ENCODE measurements around the gene PIK3R6. TPM values are rescaled to one million over a fixed set of nuclear protein-coding genes. Genes with fewer than 3 reads are reported as not detected.

Gene PIK3R6
- total and polyA plus RNA-seq, 3 donors from 2014 or later, result 1.3 to 2.6 (median 2.5) TPM

GRCh38 chr17:8846768-8847211 lies 20.7 kb downstream of the PIK3R6 start:
- DNase-seq, result peak; percentile 44
- Histone ChIP-seq H3K27me3 (no peaks in the 10 kb centered on the region), H3K27ac (no peak overlapping the region), H3K4me3 (no peak overlapping the region), H3K4me1 (no peaks in the 10 kb centered on the region), H3K9me3 (no peaks in the 10 kb centered on the region), H3K36me3 (ENCODE audit: low read depth, missing control alignments) (no peaks in the 10 kb centered on the region)
- intact Hi-C loops (cut with DNase I; ENCODE audit: low total_unique reads), result no loop called here
- no peak for TF ChIP-seq CTCF (IDR thresholded peaks at IDR 0.05)
- no peak for TF ChIP-seq POLR2A (IDR thresholded peaks at IDR 0.05)

DNA sequence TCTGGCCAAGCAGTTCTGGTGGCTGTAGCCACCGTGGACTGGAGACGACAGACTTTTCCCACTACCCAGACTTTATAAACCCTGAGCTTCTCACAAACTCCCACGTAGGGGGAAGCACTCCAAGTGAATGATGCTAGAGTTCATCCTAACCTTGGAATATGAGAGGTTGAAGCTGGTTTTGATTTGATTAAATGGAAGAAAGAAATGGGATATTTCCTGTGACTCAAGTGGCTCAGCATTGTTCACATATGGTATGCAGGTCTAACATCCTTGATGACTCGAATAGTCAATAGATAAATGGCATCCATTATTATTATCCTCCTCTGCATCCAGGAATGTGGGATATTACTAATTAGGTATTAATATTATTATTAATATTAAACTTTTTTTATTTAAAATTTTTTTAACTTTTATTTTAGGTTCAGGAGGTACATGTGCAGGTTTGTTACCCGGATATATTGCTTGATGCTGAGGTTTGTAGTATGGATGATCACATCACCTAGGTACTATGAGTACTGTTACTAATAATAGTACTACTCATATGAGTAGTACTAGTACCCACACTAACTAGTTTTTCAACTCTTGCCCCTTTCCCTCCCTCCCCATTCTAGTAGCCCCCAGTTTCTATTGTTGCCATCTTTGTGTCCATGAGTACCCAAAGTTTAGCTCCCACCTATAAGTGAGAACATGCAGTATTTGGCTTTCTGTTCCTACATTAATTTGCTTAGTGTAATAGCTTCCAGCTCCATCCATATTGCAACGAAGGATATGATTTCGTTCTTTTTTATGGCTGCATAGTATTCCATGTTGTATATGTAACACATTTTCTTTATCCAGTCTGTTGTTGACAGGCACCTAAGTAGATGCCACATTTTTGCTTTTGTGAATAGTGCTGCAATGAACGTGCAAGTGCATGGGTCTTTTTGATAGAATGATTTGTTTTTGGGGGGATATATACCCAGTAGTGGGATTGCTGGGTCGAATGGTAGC lies 22.9 kb downstream of the PIK3R6 start:
- intact Hi-C loops (cut with DNase I; ENCODE audit: low total_unique reads), result no loop called here
- Histone ChIP-seq H3K4me3 (no peak overlapping the region), H3K27ac (no peak overlapping the region), H3K9me3 (no peaks in the 10 kb centered on the region), H3K36me3 (ENCODE audit: low read depth, missing control alignments) (no peaks in the 10 kb centered on the region), H3K4me1 (no peaks in the 10 kb centered on the region), H3K27me3 (no peaks in the 10 kb centered on the region)
- no peak for DNase-seq
- TF ChIP-seq CTCF (IDR thresholded peaks at IDR 0.05), result no peak
- no peak for TF ChIP-seq POLR2A (IDR thresholded peaks at IDR 0.05)
- WGBS, 2 donors, result 79 to 85% methylated on average over 9 of the region's 9 CpGs

GRCh38 chr17:8843344-8843743 lies 24.1 kb downstream of the PIK3R6 start:
- 58 to 61% methylated on average over 2 of the region's 2 CpGs for WGBS, 2 donors
- H3K9me3 ChIP-seq, result no peaks in the 10 kb centered on the region
- no peaks in the 10 kb centered on the region for H3K36me3 ChIP-seq (ENCODE audit: low read depth, missing control alignments)
- H3K27me3 ChIP-seq, result no peaks in the 10 kb centered on the region
- no peak for DNase-seq
- no peak overlapping the region for H3K4me3 ChIP-seq
- intact Hi-C loops (cut with DNase I; ENCODE audit: low total_unique reads), result no loop called here
- no peak for TF ChIP-seq CTCF (IDR thresholded peaks at IDR 0.05)
- no peak for TF ChIP-seq POLR2A (IDR thresholded peaks at IDR 0.05)
- no peak overlapping the region for H3K27ac ChIP-seq
- H3K4me1 ChIP-seq, result no peaks in the 10 kb centered on the region

DNA sequence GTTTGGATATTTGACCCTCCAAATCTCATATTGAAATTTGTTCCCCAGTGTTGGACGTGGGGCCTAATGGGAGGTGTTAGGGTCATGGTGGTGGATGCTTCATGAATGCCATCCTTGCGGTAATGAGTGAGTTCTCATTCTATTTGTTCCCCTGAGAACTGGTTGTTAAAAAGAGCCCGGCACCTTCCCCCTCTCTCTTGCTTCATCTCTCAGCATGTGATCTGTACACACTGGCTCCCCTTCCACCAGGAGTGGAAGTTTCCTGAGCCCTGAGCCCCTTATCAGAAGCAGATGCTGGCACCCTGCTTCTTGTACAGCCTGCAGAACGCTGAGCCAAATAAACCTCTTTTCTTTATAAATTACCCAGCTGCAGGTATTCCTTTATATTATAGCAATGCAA lies 25.6 kb downstream of the PIK3R6 start:
- 81 to 84% methylated on average over 4 of the region's 4 CpGs for WGBS, 2 donors
- no peak for DNase-seq
- Histone ChIP-seq H3K27ac (no peak overlapping the region), H3K4me3 (no peak overlapping the region), H3K36me3 (ENCODE audit: low read depth, missing control alignments) (no peaks in the 10 kb centered on the region), H3K4me1 (no peaks in the 10 kb centered on the region), H3K27me3 (no peaks in the 10 kb centered on the region), H3K9me3 (no peaks in the 10 kb centered on the region)
- no peak for TF ChIP-seq POLR2A (IDR thresholded peaks at IDR 0.05)
- TF ChIP-seq CTCF (IDR thresholded peaks at IDR 0.05), result no peak
- intact Hi-C loops (cut with DNase I; ENCODE audit: low total_unique reads), result no loop called here

All from testis (tissue), 3 donors.